ENCODE results near the gene CRYBB1. TPM values are rescaled to one million over a fixed set of nuclear protein-coding genes. Genes with fewer than 3 reads are reported as not detected.
A peak's percentile ranks its signal among the peaks of the same experiment; 100 is the strongest.

Gene CRYBB1
- total RNA-seq, 2 donors from 2014 or later, result not detected

DNA sequence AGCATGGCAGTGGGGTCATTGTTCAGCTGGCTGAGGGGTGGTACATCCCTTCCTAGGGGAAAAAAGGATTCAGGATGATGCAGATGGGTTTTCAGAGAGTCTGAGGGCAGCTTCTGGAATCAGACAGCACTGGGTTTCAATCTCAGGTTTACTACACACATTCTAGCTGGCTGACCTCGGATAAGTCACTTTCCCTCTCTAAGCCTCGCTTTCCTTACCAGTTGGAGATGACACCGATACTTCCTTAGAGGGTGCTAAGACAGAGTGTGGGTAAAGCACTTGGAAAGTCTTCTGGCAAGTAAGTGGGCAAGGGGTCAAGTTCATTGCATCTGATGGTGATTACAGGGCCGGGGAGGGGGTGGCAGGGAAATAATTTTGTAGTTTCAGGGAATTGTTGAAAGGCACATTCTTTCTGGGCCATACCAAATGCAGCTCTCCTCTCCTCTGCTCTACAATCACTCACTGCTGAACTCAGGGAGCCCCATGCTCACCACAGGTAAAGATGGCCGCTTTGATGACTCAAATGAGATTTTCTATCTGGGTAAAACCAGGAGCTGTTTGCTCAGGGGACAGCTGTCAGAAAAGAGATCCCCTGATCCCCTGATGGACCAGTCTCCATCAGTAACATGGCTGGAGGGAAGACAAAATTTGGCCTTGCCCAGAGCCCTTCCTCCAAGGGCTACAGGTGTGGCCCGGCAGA lies 33.0 kb upstream of the CRYBB1 start:
- no peak for DNase-seq
- H3K27ac Mint-ChIP-seq, result no peak overlapping the region
- H3K4me3 Mint-ChIP-seq, result no peak overlapping the region
- H3K27me3 Mint-ChIP-seq, result no peaks in the 10 kb centered on the region
- ATAC-seq, result no peak
- H3K4me1 Mint-ChIP-seq, result peaks cover 29% of the 10 kb centered on the region
- H3K36me3 Mint-ChIP-seq (ENCODE audit: low read depth), result peaks cover 2% of the 10 kb centered on the region
- no peaks in the 10 kb centered on the region for H3K9me3 ChIP-seq (ENCODE audit: control insufficient read depth, low read length, poor library complexity, severe bottlenecking)

DNA sequence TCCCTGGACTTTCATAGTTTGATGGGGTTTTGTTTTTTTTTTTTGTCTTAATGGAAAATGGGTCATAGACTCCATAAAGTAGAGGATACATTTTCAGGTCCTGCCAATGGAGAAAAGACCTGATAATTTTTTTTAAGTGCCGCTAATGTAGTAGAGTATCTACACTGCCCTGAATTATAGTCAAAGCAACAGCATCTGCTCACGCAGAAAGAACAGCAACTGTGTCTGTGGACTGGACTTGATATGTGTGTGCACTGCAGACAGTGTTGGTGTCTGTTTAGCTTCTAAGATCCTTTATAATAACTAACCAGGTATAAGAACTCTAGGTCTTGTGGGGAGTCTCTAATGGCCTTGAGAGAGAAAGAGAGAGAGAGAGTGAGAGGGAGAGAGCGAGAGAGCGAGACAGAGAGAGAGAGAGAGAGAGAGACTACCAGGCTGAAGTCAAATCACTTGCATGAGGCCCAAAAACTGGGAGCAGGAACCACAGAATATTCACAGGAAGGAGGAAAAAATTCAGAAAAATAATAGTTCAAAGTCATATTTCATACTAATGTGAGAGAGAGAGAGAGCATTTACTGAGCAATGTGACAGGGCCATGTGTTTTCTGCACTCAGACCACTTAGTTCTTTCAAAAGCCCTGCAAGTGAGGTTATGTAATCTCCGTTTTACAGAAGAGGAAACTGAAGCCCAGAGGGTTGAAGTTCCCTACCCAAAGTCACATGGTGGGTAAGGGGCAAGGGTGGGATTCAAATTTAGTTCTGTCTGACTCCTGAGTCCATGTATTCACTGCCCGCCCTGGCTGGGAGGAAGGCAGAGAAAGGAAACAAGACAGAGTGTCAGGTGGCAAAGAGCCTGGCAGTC lies 30.9 kb upstream of the CRYBB1 start:
- Mint-ChIP-seq H3K27ac (peak overlapping the region; percentile 94), H3K4me3 (peak overlapping the region; percentile 85), H3K27me3 (no peaks in the 10 kb centered on the region), H3K36me3 (ENCODE audit: low read depth) (peaks cover 2% of the 10 kb centered on the region), H3K4me1 (peaks cover 42% of the 10 kb centered on the region)
- H3K9me3 ChIP-seq (ENCODE audit: control insufficient read depth, low read length, poor library complexity, severe bottlenecking), result no peaks in the 10 kb centered on the region
- ATAC-seq, result no peak
- no peak for DNase-seq

DNA sequence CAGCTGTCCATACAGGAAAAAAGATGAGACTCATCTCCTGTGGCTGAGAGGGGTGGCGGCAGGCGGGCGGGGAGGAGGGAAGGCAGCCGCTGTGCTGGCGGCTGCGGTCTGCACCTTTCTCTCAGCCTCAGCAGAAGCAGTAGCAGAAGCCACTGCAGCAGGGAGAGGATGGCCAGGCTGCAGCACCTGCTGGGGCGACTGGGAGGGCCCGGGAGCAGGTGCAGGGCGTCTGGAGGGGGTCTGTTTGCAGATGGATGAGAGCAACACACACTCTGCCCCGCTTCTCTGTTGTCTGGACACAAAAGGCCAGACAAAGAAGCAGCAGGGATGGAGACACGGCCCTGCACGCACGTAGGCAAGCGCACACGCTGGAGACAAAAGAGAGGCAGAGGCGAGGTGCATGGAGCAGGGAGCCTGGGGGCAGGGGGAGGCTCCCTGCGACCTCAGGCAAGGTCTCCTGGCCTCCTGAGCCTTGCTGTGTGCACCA lies 30.2 kb upstream of the CRYBB1 start:
- Mint-ChIP-seq H3K4me3 (peak overlapping the region; percentile 85), H3K4me1 (peaks cover 48% of the 10 kb centered on the region), H3K27me3 (no peaks in the 10 kb centered on the region), H3K27ac (peak overlapping the region; percentile 94), H3K36me3 (ENCODE audit: low read depth) (peaks cover 2% of the 10 kb centered on the region)
- DNase-seq (peak in 1 of 3 donors; percentile 24), ATAC-seq (peak; percentile 78)
- H3K9me3 ChIP-seq (ENCODE audit: control insufficient read depth, low read length, poor library complexity, severe bottlenecking), result no peaks in the 10 kb centered on the region

DNA sequence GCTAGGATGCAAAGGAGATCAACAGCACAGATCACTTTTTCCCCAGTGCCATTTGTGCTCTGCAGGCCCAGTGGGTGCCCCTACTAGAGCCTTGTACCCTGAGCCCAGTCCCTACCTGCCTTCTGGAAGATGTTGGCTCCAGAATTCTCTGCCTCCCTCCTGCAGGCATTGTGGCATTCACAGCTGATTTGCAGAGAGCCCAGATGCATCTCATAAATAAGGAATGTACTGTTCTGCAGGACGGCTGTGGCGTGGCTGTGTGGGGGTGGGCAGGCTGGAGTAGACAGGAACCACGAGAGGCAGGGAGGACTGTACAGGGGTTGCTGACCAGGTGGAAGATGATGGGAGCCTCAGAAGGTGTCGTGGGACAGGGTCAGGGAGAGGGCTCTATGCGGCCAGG lies 28.3 kb upstream of the CRYBB1 start:
- peak overlapping the region; percentile 19 for H3K27ac Mint-ChIP-seq
- no peak for ATAC-seq

GRCh38 chr22:26643418-26644100 lies 25.7 kb upstream of the CRYBB1 start:
- no peak for DNase-seq
- no peaks in the 10 kb centered on the region for H3K9me3 ChIP-seq (ENCODE audit: control insufficient read depth, low read length, poor library complexity, severe bottlenecking)
- ATAC-seq, result no peak
- H3K4me1 Mint-ChIP-seq, result peaks cover 62% of the 10 kb centered on the region
- H3K27me3 Mint-ChIP-seq, result no peaks in the 10 kb centered on the region
- peaks cover 2% of the 10 kb centered on the region for H3K36me3 Mint-ChIP-seq (ENCODE audit: low read depth)
- peak overlapping the region; percentile 97 for H3K27ac Mint-ChIP-seq
- peak overlapping the region; percentile 85 for H3K4me3 Mint-ChIP-seq

More for the DNA sequence above, 28.3 kb upstream of the CRYBB1 start:
- Mint-ChIP-seq H3K36me3 (ENCODE audit: low read depth) (peaks cover 2% of the 10 kb centered on the region), H3K4me1 (peaks cover 64% of the 10 kb centered on the region), H3K27me3 (no peaks in the 10 kb centered on the region), H3K4me3 (no peak overlapping the region)
- H3K9me3 ChIP-seq (ENCODE audit: control insufficient read depth, low read length, poor library complexity, severe bottlenecking), result no peaks in the 10 kb centered on the region
- no peak for DNase-seq

GRCh38 chr22:26642465-26643417 lies 24.9 kb upstream of the CRYBB1 start:
- peak; percentile 34 to 61 (median 50) for DNase-seq
- Mint-ChIP-seq H3K4me1 (peaks cover 54% of the 10 kb centered on the region), H3K4me3 (peak overlapping the region; percentile 85), H3K27me3 (no peaks in the 10 kb centered on the region), H3K36me3 (ENCODE audit: low read depth) (peaks cover 2% of the 10 kb centered on the region), H3K27ac (peak overlapping the region; percentile 97)
- peak; percentile 76 for ATAC-seq
- H3K9me3 ChIP-seq (ENCODE audit: control insufficient read depth, low read length, poor library complexity, severe bottlenecking), result no peaks in the 10 kb centered on the region

- no peak overlapping the region for H3K4me3 Mint-ChIP-seq
- H3K9me3 ChIP-seq (ENCODE audit: control insufficient read depth, low read length, poor library complexity, severe bottlenecking), result no peaks in the 10 kb centered on the region
- H3K4me1 Mint-ChIP-seq, result peaks cover 19% of the 10 kb centered on the region
- H3K27me3 Mint-ChIP-seq, result peaks cover 9% of the 10 kb centered on the region
- DNase-seq, result no peak
- H3K36me3 Mint-ChIP-seq (ENCODE audit: low read depth), result peaks cover 5% of the 10 kb centered on the region
- H3K27ac Mint-ChIP-seq, result no peak overlapping the region
- ATAC-seq, result no peak
Measured at GRCh38 chr22:26636296-26636695, 18.5 kb upstream of the CRYBB1 start.

DNA sequence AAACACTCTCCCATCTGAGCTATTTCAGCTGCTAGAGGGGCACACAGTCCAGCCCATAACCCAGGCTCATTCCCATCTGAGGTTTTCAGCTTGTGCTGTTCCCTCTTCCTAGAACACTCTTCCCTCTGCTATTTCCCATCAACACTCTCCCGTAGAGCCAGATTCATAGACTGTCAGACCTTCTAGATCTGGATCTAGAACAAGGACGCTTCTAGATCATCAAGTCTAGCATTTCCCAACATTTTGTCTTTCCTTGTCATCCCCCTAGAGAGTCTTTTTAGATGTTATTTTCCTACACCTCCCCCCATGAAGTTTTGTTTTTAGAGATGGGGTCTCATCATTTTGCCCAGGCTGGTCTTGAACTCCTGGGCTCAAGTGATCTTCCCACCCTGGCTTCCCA lies 17.3 kb upstream of the CRYBB1 start:
- Mint-ChIP-seq H3K4me1 (peaks cover 13% of the 10 kb centered on the region), H3K27ac (no peak overlapping the region), H3K27me3 (peaks cover 9% of the 10 kb centered on the region), H3K4me3 (no peak overlapping the region), H3K36me3 (ENCODE audit: low read depth) (peaks cover 5% of the 10 kb centered on the region)
- DNase-seq, result no peak
- ATAC-seq, result no peak
- H3K9me3 ChIP-seq (ENCODE audit: control insufficient read depth, low read length, poor library complexity, severe bottlenecking), result no peaks in the 10 kb centered on the region

DNA sequence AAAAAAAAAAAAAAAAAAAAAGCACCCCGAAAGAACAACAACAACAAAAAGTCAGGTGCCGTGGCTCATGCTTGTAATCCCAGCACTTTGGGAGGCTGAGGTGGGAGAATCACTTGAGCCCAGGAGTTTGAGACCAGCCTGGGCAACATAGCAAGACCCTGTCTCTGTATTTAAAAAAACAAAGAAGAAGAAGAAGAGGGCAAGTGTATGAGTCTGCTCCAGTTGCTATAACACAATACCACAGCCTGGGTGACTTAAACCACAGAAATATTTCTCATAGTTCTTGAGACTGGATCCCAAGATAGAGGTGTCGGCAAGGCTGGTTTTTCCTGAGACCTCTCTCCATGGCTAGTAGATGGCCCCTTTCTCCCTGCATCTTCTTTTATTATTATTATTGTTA lies 16.4 kb upstream of the CRYBB1 start:
- H3K27ac Mint-ChIP-seq, result no peak overlapping the region
- no peak for ATAC-seq
- H3K9me3 ChIP-seq (ENCODE audit: control insufficient read depth, low read length, poor library complexity, severe bottlenecking), result no peaks in the 10 kb centered on the region
- H3K4me3 Mint-ChIP-seq, result no peak overlapping the region
- peaks cover 13% of the 10 kb centered on the region for H3K4me1 Mint-ChIP-seq
- no peak for DNase-seq
- peaks cover 5% of the 10 kb centered on the region for H3K36me3 Mint-ChIP-seq (ENCODE audit: low read depth)
- H3K27me3 Mint-ChIP-seq, result peaks cover 9% of the 10 kb centered on the region

GRCh38 chr22:26632422-26633155 lies 14.8 kb upstream of the CRYBB1 start:
- no peak overlapping the region for H3K27ac Mint-ChIP-seq
- peaks cover 5% of the 10 kb centered on the region for H3K36me3 Mint-ChIP-seq (ENCODE audit: low read depth)
- H3K27me3 Mint-ChIP-seq, result peaks cover 9% of the 10 kb centered on the region
- ATAC-seq (no peak), DNase-seq (no peak)
- peaks cover 13% of the 10 kb centered on the region for H3K4me1 Mint-ChIP-seq
- no peak overlapping the region for H3K4me3 Mint-ChIP-seq
- no peaks in the 10 kb centered on the region for H3K9me3 ChIP-seq (ENCODE audit: control insufficient read depth, low read length, poor library complexity, severe bottlenecking)

- Mint-ChIP-seq H3K36me3 (ENCODE audit: low read depth) (peaks cover 5% of the 10 kb centered on the region), H3K27me3 (peaks cover 9% of the 10 kb centered on the region)
Measured at GRCh38 chr22:26631282-26631681, 13.5 kb upstream of the CRYBB1 start.

More at GRCh38 chr22:26631282-26631681, 13.5 kb upstream of the CRYBB1 start:
- ATAC-seq (no peak), DNase-seq (no peak)
- peaks cover 17% of the 10 kb centered on the region for H3K4me1 Mint-ChIP-seq
- no peaks in the 10 kb centered on the region for H3K9me3 ChIP-seq (ENCODE audit: control insufficient read depth, low read length, poor library complexity, severe bottlenecking)
- no peak overlapping the region for H3K4me3 Mint-ChIP-seq
- no peak overlapping the region for H3K27ac Mint-ChIP-seq

Measured in T-helper 17 cell (primary cell).